Measurements from ENCODE around the gene CHPT1. TPM values are rescaled to one million over a fixed set of nuclear protein-coding genes. Genes with fewer than 3 reads are reported as not detected.
A peak's percentile ranks its signal among the peaks of the same experiment; 100 is the strongest.

The CHPT1 gene
- total and polyA plus RNA-seq, 9 of the 15 experiments (the other 6 are each of a cell fraction or from before 2014, with no cell fraction given): 15.3 to 210 (median 91.9) TPM

DNA sequence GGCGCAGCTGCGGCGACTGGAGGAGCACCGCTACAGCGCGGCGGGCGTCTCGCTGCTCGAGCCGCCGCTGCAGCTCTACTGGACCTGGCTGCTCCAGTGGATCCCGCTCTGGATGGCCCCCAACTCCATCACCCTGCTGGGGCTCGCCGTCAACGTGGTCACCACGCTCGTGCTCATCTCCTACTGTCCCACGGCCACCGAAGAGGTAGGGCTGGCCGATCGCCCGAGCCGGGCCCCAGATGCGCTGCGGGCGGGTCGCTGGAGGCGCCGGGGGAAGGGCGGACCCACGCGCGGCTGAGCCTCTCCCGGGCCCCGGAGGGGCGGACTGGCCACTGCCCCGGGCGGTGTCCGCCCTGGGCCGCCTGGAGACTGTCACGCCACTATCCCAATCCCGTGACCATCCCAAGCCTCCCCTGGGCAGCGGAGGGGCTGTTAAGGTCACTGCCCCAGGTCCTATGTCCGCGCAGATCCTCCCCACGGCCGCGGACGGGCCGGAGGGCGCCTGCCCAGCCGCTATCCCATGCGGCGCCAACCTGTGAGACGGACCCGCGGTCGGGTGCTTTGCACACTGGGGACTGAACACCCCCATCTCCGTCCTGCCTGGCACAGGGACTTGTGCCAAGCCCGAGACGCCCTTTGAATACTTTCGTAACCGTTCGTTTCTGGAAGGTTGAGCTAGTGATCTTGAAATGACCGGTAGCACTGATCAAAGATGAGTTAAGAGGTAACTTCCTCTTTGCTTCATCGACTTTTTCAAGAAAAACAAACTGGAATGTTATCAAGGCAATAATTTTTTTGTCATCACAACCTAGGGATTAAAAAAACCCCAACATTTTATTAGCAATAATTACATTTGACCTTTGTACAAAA, 725 bp downstream of the CHPT1 start (continued):
- TF ChIP-seq ZNF449 (CRISPR knock-in tag; IDR thresholded peaks at IDR 0.05) (no peak), UBTF (IDR thresholded peaks at IDR 0.05; ENCODE audit: borderline replicate concordance in 1 of 2, low read depth in 2 of 2, low read length in 2 of 2) (peak; percentile 59 to 87; a peak in 1 of 4 replicates), ZNF551 (CRISPR knock-in tag; IDR thresholded peaks at IDR 0.05) (no peak), ZC3H4 (CRISPR knock-in tag; IDR thresholded peaks at IDR 0.05; ENCODE audit: borderline replicate concordance) (no peak), PRMT5 (CRISPR knock-in tag; IDR thresholded peaks at IDR 0.05) (no peak), MEIS2 (IDR thresholded peaks at IDR 0.05; ENCODE audit: partially characterized antibody) (no peak), COPS2 (conservative IDR thresholded peaks at IDR 0.05) (no peak), CHD1 (IDR thresholded peaks at IDR 0.05; ENCODE audit: low read length) (peak; percentile 78), SP2 (IDR thresholded peaks at IDR 0.05; ENCODE audit: extremely low read depth, low read depth, low read length, poor library complexity, severe bottlenecking) (no peak), DACH1 (IDR thresholded peaks at IDR 0.05; ENCODE audit: partially characterized antibody) (no peak), ATF7 (IDR thresholded peaks at IDR 0.05) (no peak), TAF15 (IDR thresholded peaks at IDR 0.05; ENCODE audit: low read depth, low read length) (no peak), KLF10 (CRISPR knock-in tag; IDR thresholded peaks at IDR 0.05) (no peak), HMG20B (CRISPR knock-in tag; IDR thresholded peaks at IDR 0.05) (no peak), ZNF79 (CRISPR knock-in tag; IDR thresholded peaks at IDR 0.05; ENCODE audit: low read depth) (no peak), ZNF785 (CRISPR knock-in tag; IDR thresholded peaks at IDR 0.05) (no peak), FOXJ3 (CRISPR knock-in tag; IDR thresholded peaks at IDR 0.05) (no peak), DNMT1 (IDR thresholded peaks at IDR 0.05) (no peak), ZNF764 (CRISPR knock-in tag; IDR thresholded peaks at IDR 0.05; ENCODE audit: low read depth) (no peak), PPARD (CRISPR knock-in tag; IDR thresholded peaks at IDR 0.05) (no peak), PREB (CRISPR knock-in tag; IDR thresholded peaks at IDR 0.05) (no peak), SMAD2 (IDR thresholded peaks at IDR 0.05; ENCODE audit: low read depth, low read length) (no peak)
- TF ChIP-seq, protein P1, sequence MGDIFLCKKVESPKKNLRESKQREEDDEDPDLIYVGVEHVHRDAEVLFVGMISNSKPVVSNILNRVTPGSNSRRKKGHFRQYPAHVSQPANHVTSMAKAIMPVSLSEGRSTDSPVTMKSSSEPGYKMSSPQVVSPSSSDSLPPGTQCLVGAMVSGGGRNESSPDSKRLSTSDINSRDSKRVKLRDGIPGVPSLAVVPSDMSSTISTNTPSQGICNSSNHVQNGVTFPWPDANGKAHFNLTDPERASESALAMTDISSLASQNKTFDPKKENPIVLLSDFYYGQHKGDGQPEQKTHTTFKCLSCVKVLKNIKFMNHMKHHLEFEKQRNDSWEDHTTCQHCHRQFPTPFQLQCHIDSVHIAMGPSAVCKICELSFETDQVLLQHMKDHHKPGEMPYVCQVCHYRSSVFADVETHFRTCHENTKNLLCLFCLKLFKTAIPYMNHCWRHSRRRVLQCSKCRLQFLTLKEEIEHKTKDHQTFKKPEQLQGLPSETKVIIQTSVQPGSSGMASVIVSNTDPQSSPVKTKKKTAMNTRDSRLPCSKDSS (IDR thresholded peaks at IDR 0.05; ENCODE audit: low read depth, partially characterized antibody): no peak

Data from K562 (cell line).